IMR-90 (cell line): Measurements from ENCODE around the gene CACNA2D4. TPM values are rescaled to one million over a fixed set of nuclear protein-coding genes. Genes with fewer than 3 reads are reported as not detected.

Experiments
- ATAC-seq: fragments of 200-7000 bp; cut with Tn5 transposase; 2 replicates; pipeline ENCODE4 v1.9.1; 2020; ENCODE audit warnings: low read depth, mild to moderate bottlenecking, moderate library complexity
- BruUV-seq: library from RNA; stranded (reverse); fragments of 400-500 nt; replicated peaks from 2 replicates; lab custom pipeline; 2021; lab: Mats Ljungman, UMichigan
- CTCF ChIA-PET: fragments of 300-600 bp; formaldehyde crosslinking; extraction: SDS; loops from one replicate; lab custom pipeline; 2021; ENCODE audit warnings: antibody characterized with exemption; lab: Yijun Ruan, JAX
- POLR2A ChIA-PET: fragments of 300-600 bp; sonication (Branson Sonifier 250); formaldehyde crosslinking; loops from one replicate; lab custom pipeline; 2022; ENCODE audit warnings: antibody characterized with exemption; ENCODE audit not compliant: unreplicated experiment; lab: Charles Lee
- DNase-seq: peaks from one replicate; pipeline ENCODE4 v3.0.0; 2013
- H2AFZ ChIP-seq: replicated peaks from 2 replicates; pipeline ENCODE3; 2013; ENCODE audit warnings: low read length, mild to moderate bottlenecking; ENCODE audit not compliant: poor library complexity
- H2AK5ac ChIP-seq: 2 replicates; pipeline ENCODE4 v1.6.1; 2013; ENCODE audit warnings: low read depth, low read length, inconsistent platforms
- H2AK9ac ChIP-seq: replicated peaks from 2 replicates; pipeline ENCODE3; 2013; ENCODE audit warnings: mild to moderate bottlenecking, low read depth, low read length, moderate library complexity; ENCODE audit not compliant: poor library complexity
- H2BK120ac ChIP-seq: 2 replicates; pipeline ENCODE4 v1.6.1; 2013; ENCODE audit warnings: low read depth, low read length, inconsistent platforms
- H2BK15ac ChIP-seq: 3 replicates; pipeline ENCODE4 v1.6.1; 2013; ENCODE audit warnings: low read depth, low read length, inconsistent platforms
- H2BK20ac ChIP-seq: 2 replicates; pipeline ENCODE4 v1.6.1; 2013; ENCODE audit warnings: low read depth, mild to moderate bottlenecking, inconsistent platforms, low read length, moderate library complexity
- H2BK5ac ChIP-seq: 2 replicates; pipeline ENCODE4 v1.6.1; 2013; ENCODE audit warnings: mild to moderate bottlenecking, low read depth, low read length, inconsistent platforms; ENCODE audit not compliant: poor library complexity, severe bottlenecking
- H3K14ac ChIP-seq: replicated peaks from 2 replicates; pipeline ENCODE4 v1.6.1; 2013; ENCODE audit warnings: low read depth, low read length, inconsistent platforms
- H3K18ac ChIP-seq: 2 replicates; pipeline ENCODE4 v1.6.1; 2013; ENCODE audit warnings: low read depth, low read length, control low read depth
- H3K23ac ChIP-seq: 2 replicates; pipeline ENCODE4 v1.6.1; 2013; ENCODE audit warnings: low read depth, low read length, inconsistent platforms
- H3K27ac ChIP-seq: 2 replicates; pipeline ENCODE4 v1.5.1; 2013; ENCODE audit warnings: mild to moderate bottlenecking, control low read depth, low read length; ENCODE audit not compliant: insufficient read depth
- H3K27me3 ChIP-seq: 2 replicates; pipeline ENCODE4 v1.6.1; 2013; ENCODE audit warnings: low read length; ENCODE audit not compliant: control insufficient read depth, insufficient read depth
- H3K36me3 ChIP-seq: 2 replicates; pipeline ENCODE4 v1.6.1; 2013; ENCODE audit warnings: low read length, mixed read lengths; ENCODE audit not compliant: control insufficient read depth, insufficient read depth
- H3K4ac ChIP-seq: 2 replicates; pipeline ENCODE4 v1.6.1; 2013; ENCODE audit warnings: low read depth, low read length, inconsistent platforms
- H3K4me1 ChIP-seq: 2 replicates; pipeline ENCODE4 v1.6.1; 2013; ENCODE audit warnings: low read length, mixed read lengths; ENCODE audit not compliant: control insufficient read depth, insufficient read depth
- H3K4me2 ChIP-seq: 2 replicates; pipeline ENCODE4 v1.6.1; 2013; ENCODE audit warnings: low read depth, mild to moderate bottlenecking, control low read depth, low read length, moderate library complexity
- H3K4me3 ChIP-seq: 2 replicates; pipeline ENCODE4 v1.5.1; 2013; ENCODE audit warnings: low read depth, mild to moderate bottlenecking, control low read depth, low read length, moderate library complexity; ENCODE audit not compliant: insufficient read depth
- H3K56ac ChIP-seq: 2 replicates; pipeline ENCODE4 v1.6.1; 2013; ENCODE audit warnings: low read length, inconsistent platforms; ENCODE audit not compliant: insufficient read depth; ENCODE audit errors: extremely low read depth
- H3K79me1 ChIP-seq, 2 experiments: 2 replicates each; pipeline ENCODE4 v1.6.1; 2013; ENCODE audit warnings: low read length in 2 of 2, inconsistent platforms in 1 of 2, low read depth in 1 of 2
- H3K9ac ChIP-seq: 2 replicates; pipeline ENCODE4 v1.6.1; 2013; ENCODE audit warnings: low read depth, low read length, control low read depth
- H3K9me1 ChIP-seq: 2 replicates; pipeline ENCODE4 v1.6.1; 2013; ENCODE audit warnings: low read length, inconsistent platforms; ENCODE audit not compliant: insufficient read depth
- H3K9me3 ChIP-seq: 2 replicates; pipeline ENCODE4 v1.6.1; 2013; ENCODE audit warnings: low read length; ENCODE audit not compliant: control insufficient read depth, insufficient read depth
- H4K20me1 ChIP-seq: 2 replicates; pipeline ENCODE4 v1.6.1; 2013; ENCODE audit warnings: low read length, inconsistent platforms; ENCODE audit not compliant: insufficient read depth
- H4K5ac ChIP-seq: 2 replicates; pipeline ENCODE4 v1.6.1; 2013; ENCODE audit warnings: mild to moderate bottlenecking, low read depth, low read length, control low read depth
- H4K8ac ChIP-seq, 2 experiments: 2 replicates each; pipeline ENCODE4 v1.6.1; 2013; ENCODE audit warnings: low read depth in 2 of 2, low read length in 2 of 2, control low read depth in 1 of 2, inconsistent platforms in 1 of 2
- H4K91ac ChIP-seq: 2 replicates; pipeline ENCODE4 v1.6.1; 2013; ENCODE audit warnings: low read depth, low read length, inconsistent platforms; ENCODE audit not compliant: insufficient read depth
- BHLHE40 ChIP-seq: fragments of 150-350 bp; IDR thresholded peaks from 2 replicates; pipeline ENCODE4 v1.6.1; 2016; ENCODE audit warnings: mild to moderate bottlenecking, low read depth, low read length
- CEBPB ChIP-seq: IDR thresholded peaks from 2 replicates; pipeline ENCODE4 v1.6.1; 2012; ENCODE audit warnings: low read depth, low read length, improper control_type of control experiment
- CHD1 ChIP-seq: IDR thresholded peaks from 2 replicates; pipeline ENCODE4 v1.6.1; 2012; ENCODE audit warnings: low read depth, low read length, improper control_type of control experiment
- CTCF ChIP-seq: conservative IDR thresholded peaks from 2 replicates; pipeline ENCODE4 v1.5.1; 2012; ENCODE audit warnings: mild to moderate bottlenecking, low read depth, low read length, improper control_type of control experiment
- ELK1 ChIP-seq: fragments of 150-350 bp; IDR thresholded peaks from 2 replicates; pipeline ENCODE4 v1.6.1; 2016; ENCODE audit warnings: low read depth, mild to moderate bottlenecking, low read length, moderate library complexity, borderline replicate concordance
- FOS ChIP-seq: fragments of 150-350 bp; IDR thresholded peaks from 2 replicates; pipeline ENCODE4 v1.6.1; 2016; ENCODE audit warnings: low read depth, low read length
- MAFK ChIP-seq: IDR thresholded peaks from 2 replicates; pipeline ENCODE4 v1.6.1; 2012; ENCODE audit warnings: low read depth, low read length, improper control_type of control experiment
- MAZ ChIP-seq: IDR thresholded peaks from 2 replicates; pipeline ENCODE4 v1.6.1; 2012; ENCODE audit warnings: low read depth, mild to moderate bottlenecking, low read length, improper control_type of control experiment, moderate library complexity, borderline replicate concordance
- MXI1 ChIP-seq: IDR thresholded peaks from 2 replicates; pipeline ENCODE4 v1.6.1; 2012; ENCODE audit warnings: low read depth, mild to moderate bottlenecking, low read length, moderate library complexity, borderline replicate concordance
- NFE2L2 ChIP-seq: fragments of 150-350 bp; IDR thresholded peaks from 2 replicates; pipeline ENCODE4 v1.6.1; 2016; ENCODE audit warnings: low read depth, mild to moderate bottlenecking, low read length
- POLR2A ChIP-seq: IDR thresholded peaks from 2 replicates; pipeline ENCODE4 v1.6.1; 2012; ENCODE audit warnings: mild to moderate bottlenecking, low read depth, low read length
- RAD21 ChIP-seq: IDR thresholded peaks from 2 replicates; pipeline ENCODE4 v1.6.1; 2012; ENCODE audit warnings: low read length, improper control_type of control experiment
- RCOR1 ChIP-seq: IDR thresholded peaks from 2 replicates; pipeline ENCODE4 v1.6.1; 2012; ENCODE audit warnings: mild to moderate bottlenecking, low read length, improper control_type of control experiment; ENCODE audit not compliant: insufficient replicate concordance
- RFX5 ChIP-seq: IDR thresholded peaks from 2 replicates; pipeline ENCODE4 v1.8.0; 2012; ENCODE audit warnings: low read depth, mild to moderate bottlenecking, low read length, moderate library complexity
- SMC3 ChIP-seq: fragments of 150-350 bp; IDR thresholded peaks from 2 replicates; pipeline ENCODE4 v1.6.1; 2016; ENCODE audit warnings: low read depth, mild to moderate bottlenecking, antibody characterized with exemption, low read length, moderate library complexity
- USF2 ChIP-seq: fragments of 150-350 bp; IDR thresholded peaks from 2 replicates; pipeline ENCODE4 v1.6.1; 2017; ENCODE audit warnings: mild to moderate bottlenecking, antibody characterized with exemption, low read length, low read depth
- WGBS, 2 experiments: methylation state at CpG; one replicate each; pipeline versions ENCODE4 v1.1.5 to v1.1.7; 2013; ENCODE audit warnings: missing lambda C conversion rate in 2 of 2; ENCODE audit not compliant: insufficient read length in 1 of 2; ENCODE audit errors: extremely low coverage in 2 of 2; 5-methylcytosine and 5-hydroxymethylcytosine counted together
- dilution Hi-C: fragments of 300-500 bp; cut with HindIII; formaldehyde crosslinking; loops from one replicate; pipeline ENCODE4 v1.14.3; 2018; ENCODE audit warnings: low sequenced_read_pairs; ENCODE audit not compliant: unreplicated experiment
- in situ Hi-C: fragments of 300-500 bp; cut with MboI; formaldehyde crosslinking; loops from 3 replicates; pipeline ENCODE4 v1.14.3; 2019; ENCODE audit warnings: low sequenced_read_pairs, inconsistent platforms, mixed read lengths
- intact Hi-C: fragments of 100-400 bp; cut with micrococcal nuclease; formaldehyde crosslinking; loops from 2 replicates; pipeline ENCODE4 v1.10.0; 2022
- polyA plus RNA-seq, 3 experiments: library from polyadenylated mRNA; depleted of rRNA; stranded (reverse); fragments of >200 nt; gene quantifications; 2 replicates each; pipeline ENCODE4 v1.2.3, GENCODE V29; 2012; ENCODE audit warnings: low replicate concordance in 1 of 3
- total RNA-seq: library from RNA; depleted of rRNA; stranded (reverse); fragments of >200 nt; gene quantifications from 2 replicates; pipeline ENCODE4 v1.2.3, GENCODE V29; 2012

The CACNA2D4 gene
- total and polyA plus RNA-seq, 2 of the 4 experiments (the other 2 are of a cell fraction): 0.18 to 0.22 TPM

GRCh38 chr12:1848745-1849144 is 69.7 kb downstream of the CACNA2D4 start:
- Histone ChIP-seq H3K27ac (no peak overlapping the region), H3K9me1 (no peaks in the 10 kb centered on the region), H2BK120ac (no peak overlapping the region), H2BK15ac (no peak overlapping the region), H2AK9ac (no peak overlapping the region), H4K91ac (no peak overlapping the region), H3K4me3 (no peak overlapping the region), H4K5ac (no peak overlapping the region), H2BK5ac (no peak overlapping the region), H3K56ac (no peak overlapping the region), H3K4me2 (no peak overlapping the region), H2BK20ac (no peak overlapping the region), H3K36me3 (no peaks in the 10 kb centered on the region), H4K20me1 (no peaks in the 10 kb centered on the region), H3K18ac (no peak overlapping the region), H3K14ac (no peak overlapping the region), H3K9me3 (no peaks in the 10 kb centered on the region; the same call in 1 of the 2 replicates), H4K8ac (no peak overlapping the region), H3K79me1 (no peaks in the 10 kb centered on the region), H3K9ac (no peak overlapping the region), H3K23ac (no peak overlapping the region), H2AFZ (no peak overlapping the region), H3K4me1 (no peaks in the 10 kb centered on the region), H2AK5ac (no peak overlapping the region), H3K4ac (no peak overlapping the region), H3K27me3 (peaks cover 47% of the 10 kb centered on the region)
- WGBS, 2 experiments: 75% methylated on average over 2 of the region's 6 CpGs; no CpG with 5 or more reads in 1 of the 2 experiments
- intact Hi-C loops: no loop called here
- DNase-seq: no peak
- dilution Hi-C loops: no loop called here
- BruUV-seq: no TSS peak
- ChIA-PET POLR2A (no interaction called here), CTCF (no interaction called here)
- no peak for TF ChIP-seq MAFK
- no peak for TF ChIP-seq RCOR1
- no peak for TF ChIP-seq MXI1
- no peak for TF ChIP-seq CEBPB
- TF ChIP-seq ELK1: no peak
- TF ChIP-seq MAZ: no peak
- TF ChIP-seq SMC3: no peak
- TF ChIP-seq RFX5: no peak
- TF ChIP-seq CTCF: no peak
- TF ChIP-seq FOS: no peak
- TF ChIP-seq CHD1: no peak
- TF ChIP-seq NFE2L2: no peak
- no peak for TF ChIP-seq POLR2A
- TF ChIP-seq RAD21: no peak
- TF ChIP-seq USF2: no peak
- TF ChIP-seq BHLHE40: no peak
- in situ Hi-C loops: no loop called here
- ATAC-seq: no peak
